ENCODE data around the gene STARD3.

STARD3 gene

GRCh38 chr17:39606434-39607056 lies 30.4 kb upstream of the STARD3 start:
- Histone ChIP-seq H3K27ac (no peak overlapping the region), H3K36me3 (no peaks in the 10 kb centered on the region), H3K4me1 (ENCODE audit: control insufficient read depth in 1 of 2, insufficient read depth in 1 of 2, low read depth in 1 of 2, low read length in 1 of 2) (peaks cover 0 to 4% of the 10 kb centered on the region in 2 experiments), H3K9me3 (no peaks in the 10 kb centered on the region), H3K4me3 (ENCODE audit: low read depth in 1 of 2, low read length in 1 of 2) (no peak overlapping the region), H3K27me3 (peaks cover 100% of the 10 kb centered on the region)
- TF ChIP-seq CTCF (IDR thresholded peaks at IDR 0.05) = no peak

DNA sequence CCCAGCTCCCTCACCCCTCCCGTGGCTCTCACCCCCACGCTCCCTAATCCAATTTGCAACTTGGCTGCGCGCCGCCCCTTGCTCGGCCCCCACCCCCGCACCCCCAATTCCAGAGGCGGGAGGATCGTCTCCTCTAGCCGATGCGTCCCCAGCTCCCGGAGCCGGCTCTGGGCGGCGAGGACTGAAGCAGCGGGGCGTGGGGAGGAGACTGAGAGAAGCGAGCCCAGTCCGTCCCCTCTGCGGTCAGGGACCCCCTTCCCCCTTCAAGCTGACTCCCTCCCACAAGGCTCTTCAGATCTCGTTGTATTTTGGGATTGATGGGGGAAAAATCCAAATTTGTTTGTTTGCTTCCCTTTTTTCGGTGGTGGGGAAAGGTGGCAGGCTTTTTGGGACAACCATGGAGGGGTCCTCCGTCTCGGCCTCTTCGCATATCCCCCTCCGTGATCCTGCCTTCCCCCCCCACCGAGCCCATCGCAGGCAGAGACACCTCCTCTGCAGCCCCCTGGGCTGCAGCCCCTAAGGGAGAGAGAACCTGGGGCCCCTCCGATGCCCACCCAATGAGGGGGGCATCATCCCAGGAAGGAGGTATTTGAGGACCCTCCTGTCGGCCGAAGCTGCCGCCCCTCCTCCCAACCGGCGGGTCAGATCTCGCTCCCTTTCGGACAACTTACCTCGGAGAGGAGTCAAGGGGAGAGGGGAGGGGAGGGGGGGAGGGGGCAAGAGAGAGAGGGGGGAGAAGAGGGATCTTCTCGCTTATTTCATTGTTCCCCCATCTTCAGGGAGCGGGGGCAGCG lies 29.7 kb upstream of the STARD3 start:
- peaks cover 0 to 4% of the 10 kb centered on the region in 2 experiments for H3K4me1 ChIP-seq (ENCODE audit: control insufficient read depth in 1 of 2, insufficient read depth in 1 of 2, low read depth in 1 of 2, low read length in 1 of 2)
- no peak overlapping the region for H3K27ac ChIP-seq
- no peaks in the 10 kb centered on the region for H3K9me3 ChIP-seq
- H3K4me3 ChIP-seq (ENCODE audit: low read depth in 1 of 2, low read length in 1 of 2) = no peak overlapping the region
- TF ChIP-seq CTCF (IDR thresholded peaks at IDR 0.05) = no peak
- peaks cover 100% of the 10 kb centered on the region for H3K27me3 ChIP-seq
- H3K36me3 ChIP-seq = no peaks in the 10 kb centered on the region

DNA sequence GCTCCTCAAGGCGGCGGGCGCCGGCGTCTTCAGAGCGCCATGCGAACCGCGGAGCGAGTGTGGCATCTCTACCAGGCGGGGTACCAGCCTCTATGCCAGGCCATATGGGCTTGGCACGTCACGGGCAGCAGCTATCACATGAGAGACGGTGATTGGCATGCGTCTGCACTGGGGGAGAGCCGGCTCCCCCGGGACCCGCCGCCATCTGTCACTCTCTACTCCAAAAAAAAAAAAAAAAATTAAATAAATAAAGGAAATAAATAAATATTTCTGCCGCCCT lies 29.2 kb upstream of the STARD3 start, which contains the start of gene NEUROD2:
TSS of gene NEUROD2 (minus strand) at position 70 of the 280 bp plus-strand sequence. CDS start 1,321 bp downstream, outside the sequence.
- H3K9me3 ChIP-seq = no peaks in the 10 kb centered on the region
- peaks cover 0 to 4% of the 10 kb centered on the region in 2 experiments for H3K4me1 ChIP-seq (ENCODE audit: control insufficient read depth in 1 of 2, insufficient read depth in 1 of 2, low read depth in 1 of 2, low read length in 1 of 2)
- no peak within 1 kb of the TSS for H3K27ac ChIP-seq
- H3K4me3 ChIP-seq (ENCODE audit: low read depth in 1 of 2, low read length in 1 of 2) = no peak within 1 kb of the TSS
- H3K36me3 ChIP-seq = no peaks in the 10 kb centered on the region
- TF ChIP-seq CTCF (IDR thresholded peaks at IDR 0.05) = no peak
- H3K27me3 ChIP-seq = peaks cover 100% of the 10 kb centered on the region

DNA sequence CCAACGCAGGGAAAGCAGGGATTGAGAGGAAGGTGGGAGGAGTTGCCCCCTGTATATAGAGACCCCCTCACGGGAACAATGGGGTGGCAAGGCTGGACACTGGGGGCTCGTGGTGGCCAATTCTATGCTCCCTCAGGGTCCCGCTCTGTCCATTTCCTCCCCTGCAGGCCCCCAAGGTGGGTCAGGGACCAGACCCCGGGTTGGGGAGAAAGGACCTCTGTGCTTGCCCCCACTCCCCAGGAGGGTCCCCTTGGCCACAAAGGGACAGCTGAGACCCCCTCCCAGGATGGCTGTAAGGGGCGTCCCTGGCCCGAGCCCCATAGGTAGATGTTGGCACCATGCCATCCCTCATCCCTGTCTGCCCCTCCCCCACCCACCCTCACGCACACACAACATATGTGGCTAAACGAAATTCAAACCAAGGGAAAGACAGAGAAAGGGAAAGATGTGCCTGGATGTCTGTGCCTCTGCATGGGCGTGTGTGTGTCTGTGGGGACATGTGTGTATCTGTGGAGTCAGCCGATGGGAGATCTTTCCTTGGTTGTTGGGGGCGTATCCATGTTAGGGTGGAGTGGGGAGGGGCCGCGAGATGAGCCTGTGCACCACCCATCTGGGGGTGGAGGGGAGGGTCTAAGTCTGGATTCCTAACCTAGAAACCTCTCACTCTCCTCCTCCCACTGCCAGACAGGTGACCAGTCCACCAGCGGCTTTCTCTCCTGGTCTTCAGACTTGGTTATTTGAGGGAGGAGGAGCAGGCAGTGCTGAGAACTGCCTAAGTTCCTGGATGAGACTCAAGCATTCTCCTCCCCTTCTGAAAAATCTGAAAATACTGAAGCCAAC lies 28.6 kb upstream of the STARD3 start:
- no peak for TF ChIP-seq CTCF (IDR thresholded peaks at IDR 0.05)
- H3K4me1 ChIP-seq (ENCODE audit: control insufficient read depth in 1 of 2, insufficient read depth in 1 of 2, low read depth in 1 of 2, low read length in 1 of 2) = peaks cover 0 to 4% of the 10 kb centered on the region in 2 experiments
- H3K36me3 ChIP-seq = no peaks in the 10 kb centered on the region
- no peaks in the 10 kb centered on the region for H3K9me3 ChIP-seq
- peaks cover 100% of the 10 kb centered on the region for H3K27me3 ChIP-seq
- no peak overlapping the region for H3K27ac ChIP-seq
- H3K4me3 ChIP-seq (ENCODE audit: low read depth in 1 of 2, low read length in 1 of 2) = no peak overlapping the region

DNA sequence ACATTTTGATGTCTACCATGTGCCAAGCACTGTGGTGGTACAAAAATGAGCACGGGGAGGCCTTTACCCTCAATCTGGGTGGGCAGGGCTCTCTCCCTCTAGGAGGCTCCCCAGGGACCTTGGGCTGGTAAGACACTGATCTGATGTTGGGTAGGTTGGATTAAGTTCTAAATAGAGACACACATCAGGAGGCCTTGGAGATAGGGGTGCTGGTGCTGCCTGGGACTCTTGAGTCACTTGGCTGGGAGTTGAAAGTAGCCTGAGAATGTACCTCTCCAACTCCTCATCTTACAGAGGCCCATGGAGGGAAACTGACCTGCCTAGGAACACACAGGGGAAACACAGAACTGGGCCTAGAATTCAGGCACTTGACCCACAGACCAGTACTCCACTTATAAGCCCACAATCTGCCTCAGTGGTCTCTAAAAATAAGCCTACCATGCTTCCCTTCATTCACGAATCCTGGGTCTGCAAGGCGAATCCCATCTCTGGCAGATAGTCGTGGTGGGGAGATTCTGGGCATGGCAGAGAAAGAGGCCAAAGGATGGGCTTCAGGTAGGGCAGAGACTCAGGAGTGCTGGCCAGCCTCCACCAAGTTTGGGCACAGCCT lies 27.4 kb upstream of the STARD3 start:
- Histone ChIP-seq H3K4me1 (ENCODE audit: control insufficient read depth in 1 of 2, insufficient read depth in 1 of 2, low read depth in 1 of 2, low read length in 1 of 2) (no peaks in the 10 kb centered on the region), H3K27me3 (peaks cover 100% of the 10 kb centered on the region), H3K4me3 (ENCODE audit: low read depth in 1 of 2, low read length in 1 of 2) (no peak overlapping the region), H3K36me3 (no peaks in the 10 kb centered on the region), H3K27ac (no peak overlapping the region), H3K9me3 (no peaks in the 10 kb centered on the region)
- TF ChIP-seq CTCF (IDR thresholded peaks at IDR 0.05) = no peak
